Measurements from ENCODE around the gene RAET1L. TPM values are rescaled to one million over a fixed set of nuclear protein-coding genes. Genes with fewer than 3 reads are reported as not detected.

Gene RAET1L
- total and polyA plus RNA-seq, 2 experiments from 2014 or later: not detected

- TF ChIP-seq CTCF (IDR thresholded peaks at IDR 0.05; ENCODE audit: low read depth, low read length): no peak
- DNase-seq (ENCODE audit: low read depth in 1 of 2, low spot score in 1 of 2): no peak
- Histone ChIP-seq H3K4me3 (no peak overlapping the region), H3K9me3 (ENCODE audit: low read depth) (no peaks in the 10 kb centered on the region), H3K27me3 (peaks cover 100% of the 10 kb centered on the region), H3K36me3 (no peaks in the 10 kb centered on the region), H3K4me1 (ENCODE audit: low read depth) (peaks cover 5% of the 10 kb centered on the region), H3K27ac (no peak overlapping the region)
Observed at GRCh38 chr6:150033207-150033771, 8.0 kb upstream of the RAET1L start.

GRCh38 chr6:150032598-150032997 lies 7.3 kb upstream of the RAET1L start:
- H3K9me3 ChIP-seq (ENCODE audit: low read depth): no peaks in the 10 kb centered on the region
- peaks cover under 1% of the 10 kb centered on the region for H3K4me1 ChIP-seq (ENCODE audit: low read depth)
- no peak overlapping the region for H3K27ac ChIP-seq
- no peaks in the 10 kb centered on the region for H3K36me3 ChIP-seq
- H3K27me3 ChIP-seq: peaks cover 100% of the 10 kb centered on the region
- no peak for TF ChIP-seq CTCF (IDR thresholded peaks at IDR 0.05; ENCODE audit: low read depth, low read length)
- no peak overlapping the region for H3K4me3 ChIP-seq
- no peak for DNase-seq (ENCODE audit: low read depth in 1 of 2, low spot score in 1 of 2)

- no peaks in the 10 kb centered on the region for H3K9me3 ChIP-seq (ENCODE audit: low read depth)
- DNase-seq (ENCODE audit: low read depth in 1 of 2, low spot score in 1 of 2): no peak
- peaks cover 100% of the 10 kb centered on the region for H3K27me3 ChIP-seq
- H3K4me3 ChIP-seq: no peak overlapping the region
- no peaks in the 10 kb centered on the region for H3K4me1 ChIP-seq (ENCODE audit: low read depth)
- no peaks in the 10 kb centered on the region for H3K36me3 ChIP-seq
- TF ChIP-seq CTCF (IDR thresholded peaks at IDR 0.05; ENCODE audit: low read depth, low read length): no peak
- H3K27ac ChIP-seq: no peak overlapping the region
Observed at GRCh38 chr6:150030611-150031010, 5.3 kb upstream of the RAET1L start.

GRCh38 chr6:150029749-150030148 lies 4.4 kb upstream of the RAET1L start:
- DNase-seq (ENCODE audit: low read depth in 1 of 2, low spot score in 1 of 2): no peak
- Histone ChIP-seq H3K9me3 (ENCODE audit: low read depth) (no peaks in the 10 kb centered on the region), H3K4me1 (ENCODE audit: low read depth) (no peaks in the 10 kb centered on the region), H3K27me3 (peaks cover 100% of the 10 kb centered on the region), H3K36me3 (no peaks in the 10 kb centered on the region), H3K27ac (no peak overlapping the region), H3K4me3 (no peak overlapping the region)
- TF ChIP-seq CTCF (IDR thresholded peaks at IDR 0.05; ENCODE audit: low read depth, low read length): no peak

GRCh38 chr6:150029276-150029675 lies 3.9 kb upstream of the RAET1L start:
- DNase-seq (ENCODE audit: low read depth in 1 of 2, low spot score in 1 of 2): no peak
- H3K27me3 ChIP-seq: peaks cover 100% of the 10 kb centered on the region
- H3K9me3 ChIP-seq (ENCODE audit: low read depth): no peaks in the 10 kb centered on the region
- no peak overlapping the region for H3K27ac ChIP-seq
- no peaks in the 10 kb centered on the region for H3K4me1 ChIP-seq (ENCODE audit: low read depth)
- TF ChIP-seq CTCF (IDR thresholded peaks at IDR 0.05; ENCODE audit: low read depth, low read length): no peak
- no peak overlapping the region for H3K4me3 ChIP-seq
- no peaks in the 10 kb centered on the region for H3K36me3 ChIP-seq
